T-helper 1 cell (primary cell): ENCODE data around the gene FLT3.

ENCODE experiments used
- DNase-seq, 5 donors: peaks; one replicate each; pipeline ENCODE4 v3.0.0-alpha.2; 2012 to 2020

Gene FLT3

GRCh38 chr13:27956576-27957300, 143.6 kb downstream of the FLT3 start:
- DNase-seq = no peak

GRCh38 chr13:27955014-27955591, 145.3 kb downstream of the FLT3 start:
- no peak for DNase-seq

- no peak for DNase-seq
Observed at GRCh38 chr13:27954406-27954851, 145.9 kb downstream of the FLT3 start.

GRCh38 chr13:27953676-27954405, 146.5 kb downstream of the FLT3 start:
- peak in 3 of 5 donors; percentile 37 to 53 (median 44) for DNase-seq
